ENCODE results near the gene C2orf78. TPM values are rescaled to one million over a fixed set of nuclear protein-coding genes. Genes with fewer than 3 reads are reported as not detected.

C2orf78 gene
- polyA plus RNA-seq, 3 donors = not detected

GRCh38 chr2:73818296-73818695 lies 34.3 kb downstream of the C2orf78 start:
- H3K4me1 ChIP-seq (ENCODE audit: control insufficient read depth in 1 of 2, insufficient read depth in 2 of 2, low read length in 2 of 2) = no peaks in the 10 kb centered on the region
- WGBS (ENCODE audit: insufficient coverage) = 100% methylated on average over 9 of the region's 18 CpGs
- DNase-seq = no peak
- H3K9me3 ChIP-seq (replicated peaks in 1 of 2; ENCODE audit: control insufficient read depth in 1 of 2, insufficient read depth in 1 of 2, low read length in 2 of 2) = no peaks in the 10 kb centered on the region
- Mint-ChIP-seq H3K27me3 (ENCODE audit: low read depth in 3 of 3) (peaks cover 4 to 7% (median 5%) of the 10 kb centered on the region in 3 donors), H3K4me3 (no peak overlapping the region), H3K27ac (no peak overlapping the region), H3K36me3 (no peaks in the 10 kb centered on the region), H3K9me3 (no peaks in the 10 kb centered on the region), H3K4me1 (no peaks in the 10 kb centered on the region)
- TF ChIP-seq CTCF (IDR thresholded peaks at IDR 0.05) = no peak
- H4K20me1 ChIP-seq (ENCODE audit: insufficient read depth, low read length) = no peaks in the 10 kb centered on the region
- no peaks in the 10 kb centered on the region for H3K36me3 ChIP-seq (replicated peaks in 1 of 2; ENCODE audit: control insufficient read depth in 1 of 2, insufficient read depth in 2 of 2, low read length in 2 of 2)
- H3K9ac ChIP-seq (ENCODE audit: insufficient read depth, low read length, poor library complexity, severe bottlenecking) = no peak overlapping the region
- no peak overlapping the region for H2AFZ ChIP-seq (ENCODE audit: insufficient read depth, low read depth, low read length, poor library complexity, severe bottlenecking)
- no peaks in the 10 kb centered on the region for H3K79me2 ChIP-seq (ENCODE audit: insufficient read depth, low read length)
- H3K4me3 ChIP-seq (replicated peaks in 1 of 3; ENCODE audit: low read depth in 2 of 3, low read length in 3 of 3) = no peak overlapping the region
- no peak overlapping the region for H3K27ac ChIP-seq (ENCODE audit: low read depth in 1 of 2, low read length in 2 of 2)
- no peaks in the 10 kb centered on the region for H3K27me3 ChIP-seq (ENCODE audit: control insufficient read depth in 2 of 2, insufficient read depth in 2 of 2, low read length in 2 of 2)
- intact Hi-C loops (cut with micrococcal nuclease) = no loop called here
- H3K4me2 ChIP-seq (replicated peaks; ENCODE audit: extremely low read depth, low read length, poor library complexity, severe bottlenecking) = no peak overlapping the region

GRCh38 chr2:73821227-73821626 lies 37.2 kb downstream of the C2orf78 start:
- Histone ChIP-seq H3K9ac (ENCODE audit: insufficient read depth, low read length, poor library complexity, severe bottlenecking) (no peak overlapping the region), H3K36me3 (replicated peaks in 1 of 2; ENCODE audit: control insufficient read depth in 1 of 2, insufficient read depth in 2 of 2, low read length in 2 of 2) (no peaks in the 10 kb centered on the region), H3K27ac (ENCODE audit: low read depth in 1 of 2, low read length in 2 of 2) (no peak overlapping the region), H3K79me2 (ENCODE audit: insufficient read depth, low read length) (no peaks in the 10 kb centered on the region), H3K4me2 (replicated peaks; ENCODE audit: extremely low read depth, low read length, poor library complexity, severe bottlenecking) (no peak overlapping the region), H4K20me1 (ENCODE audit: insufficient read depth, low read length) (no peaks in the 10 kb centered on the region), H3K4me1 (ENCODE audit: control insufficient read depth in 1 of 2, insufficient read depth in 2 of 2, low read length in 2 of 2) (no peaks in the 10 kb centered on the region), H2AFZ (ENCODE audit: insufficient read depth, low read depth, low read length, poor library complexity, severe bottlenecking) (no peak overlapping the region), H3K9me3 (replicated peaks in 1 of 2; ENCODE audit: control insufficient read depth in 1 of 2, insufficient read depth in 1 of 2, low read length in 2 of 2) (no peaks in the 10 kb centered on the region), H3K4me3 (replicated peaks in 1 of 3; ENCODE audit: low read depth in 2 of 3, low read length in 3 of 3) (no peak overlapping the region), H3K27me3 (ENCODE audit: control insufficient read depth in 2 of 2, insufficient read depth in 2 of 2, low read length in 2 of 2) (no peaks in the 10 kb centered on the region)
- intact Hi-C loops (cut with micrococcal nuclease) = loop anchor here in 1 of 2 donors (10.0 kb wide), 4 partner anchors 164 to 574 kb away; partner anchors contain the start of genes BOLA3 and TET3
- Mint-ChIP-seq H3K4me3 (no peak overlapping the region), H3K36me3 (no peaks in the 10 kb centered on the region), H3K27ac (no peak overlapping the region), H3K4me1 (no peaks in the 10 kb centered on the region), H3K9me3 (no peaks in the 10 kb centered on the region), H3K27me3 (ENCODE audit: low read depth in 3 of 3) (peaks cover 4 to 7% (median 6%) of the 10 kb centered on the region in 3 donors)
- 0% methylated on average over 1 of the region's 2 CpGs for WGBS (ENCODE audit: insufficient coverage)
- DNase-seq = no peak
- TF ChIP-seq CTCF (IDR thresholded peaks at IDR 0.05) = no peak
